Astrocyte (in vitro differentiated cells and primary cell): Measurements from ENCODE around the gene LBX2. TPM values are rescaled to one million over a fixed set of nuclear protein-coding genes. Genes with fewer than 3 reads are reported as not detected.

ENCODE experiments used
- DNase-seq: peaks from one replicate; pipeline ENCODE4 v3.0.0-alpha.2; 2010; ENCODE audit warnings: low read depth
- FAIRE-seq: peaks from 2 replicates; lab custom pipeline; 2011; peaks lifted over from hg19 to GRCh38; lab: Jason Lieb, UNC
- H2AFZ ChIP-seq: 2 replicates; pipeline ENCODE4 v1.6.0; 2012; ENCODE audit warnings: low read depth, low read length, inconsistent platforms
- H3K27ac ChIP-seq: 2 replicates; pipeline ENCODE4 v1.5.1; 2011; ENCODE audit warnings: low read depth, low read length, inconsistent platforms
- H3K27me3 ChIP-seq: 2 replicates; pipeline ENCODE4 v1.6.0; 2011; ENCODE audit warnings: low read length, inconsistent platforms; ENCODE audit not compliant: insufficient read depth
- H3K36me3 ChIP-seq: 2 replicates; pipeline ENCODE4 v1.5.1; 2011; ENCODE audit warnings: low read length, inconsistent platforms; ENCODE audit not compliant: insufficient read depth
- H3K4me1 ChIP-seq: 2 replicates; pipeline ENCODE4 v1.5.1; 2011; ENCODE audit warnings: low read length, inconsistent platforms; ENCODE audit not compliant: insufficient read depth
- H3K4me2 ChIP-seq: 2 replicates; pipeline ENCODE4 v1.6.0; 2012; ENCODE audit warnings: low read length, inconsistent platforms
- H3K4me3 ChIP-seq: 2 replicates; pipeline ENCODE4 v1.5.1; 2011; ENCODE audit warnings: low read depth, mild to moderate bottlenecking, low read length, inconsistent platforms; ENCODE audit not compliant: insufficient read depth
- H3K79me2 ChIP-seq: 2 replicates; pipeline ENCODE4 v1.6.0; 2012; ENCODE audit warnings: mild to moderate bottlenecking, low read length, inconsistent platforms; ENCODE audit not compliant: insufficient read depth
- H3K9ac ChIP-seq: 2 replicates; pipeline ENCODE4 v1.6.0; 2012; ENCODE audit warnings: mild to moderate bottlenecking, low read length, inconsistent platforms
- H3K9me3 ChIP-seq: 2 replicates; pipeline ENCODE4 v1.5.1; 2012; ENCODE audit warnings: low read depth, mild to moderate bottlenecking, low read length, inconsistent platforms; ENCODE audit not compliant: insufficient read depth
- H4K20me1 ChIP-seq: 2 replicates; pipeline ENCODE4 v1.6.0; 2012; ENCODE audit warnings: low read length, inconsistent platforms; ENCODE audit not compliant: insufficient read depth
- H3K27ac Mint-ChIP-seq: one replicate; pipeline ENCODE4 v1.8.0; 2021; ENCODE audit warnings: mild to moderate bottlenecking, mixed read lengths; ENCODE audit not compliant: unreplicated experiment
- H3K27me3 Mint-ChIP-seq: one replicate; pipeline ENCODE4 v1.8.0; 2021; ENCODE audit warnings: low read depth, mixed read lengths; ENCODE audit not compliant: unreplicated experiment
- H3K36me3 Mint-ChIP-seq: one replicate; pipeline ENCODE4 v1.8.0; 2021; ENCODE audit warnings: low read depth, mixed read lengths; ENCODE audit not compliant: unreplicated experiment
- H3K4me1 Mint-ChIP-seq: one replicate; pipeline ENCODE4 v1.8.0; 2021; ENCODE audit warnings: low read depth, mixed read lengths; ENCODE audit not compliant: unreplicated experiment
- H3K4me3 Mint-ChIP-seq: one replicate; pipeline ENCODE4 v1.8.0; 2021; ENCODE audit warnings: mild to moderate bottlenecking, moderate library complexity, mixed read lengths; ENCODE audit not compliant: unreplicated experiment
- H3K9me3 Mint-ChIP-seq: one replicate; pipeline ENCODE4 v1.8.0; 2021; ENCODE audit warnings: mild to moderate bottlenecking, mixed read lengths; ENCODE audit not compliant: unreplicated experiment
- CTCF ChIP-seq: IDR thresholded peaks from 2 replicates; pipeline ENCODE4 v1.5.1; 2011; ENCODE audit warnings: low read depth, mild to moderate bottlenecking, inconsistent platforms, low read length, moderate library complexity; ENCODE audit not compliant: insufficient read depth
- EZH2 ChIP-seq: IDR thresholded peaks from 2 replicates; pipeline ENCODE4 v1.6.1; 2012; ENCODE audit warnings: mild to moderate bottlenecking, low read length, inconsistent platforms; ENCODE audit not compliant: insufficient read depth
- total RNA-seq: library from RNA; stranded (reverse); gene quantifications from 2 replicates; pipeline ENCODE4 v1.2.1, GENCODE V29; 2021

LBX2 gene
- total RNA-seq, 1 donor from 2014 or later: 1.0 TPM

GRCh38 chr2:74512744-74513604 is 13.6 kb upstream of the LBX2 start:
- no peaks in the 10 kb centered on the region for H3K79me2 ChIP-seq
- no peak overlapping the region for H3K9ac ChIP-seq
- no peak overlapping the region for H3K4me3 Mint-ChIP-seq
- peaks cover 15% of the 10 kb centered on the region for H3K4me1 ChIP-seq
- peaks cover 6% of the 10 kb centered on the region for H4K20me1 ChIP-seq
- no peak overlapping the region for H3K4me2 ChIP-seq
- peaks cover 8% of the 10 kb centered on the region for H3K9me3 Mint-ChIP-seq
- FAIRE-seq (no peak), DNase-seq (no peak)
- peaks cover 68% of the 10 kb centered on the region for H3K27me3 Mint-ChIP-seq
- peaks cover 3% of the 10 kb centered on the region for H3K4me1 Mint-ChIP-seq
- no peaks in the 10 kb centered on the region for H3K9me3 ChIP-seq
- no peak overlapping the region for H3K4me3 ChIP-seq
- no peak overlapping the region for H2AFZ ChIP-seq
- peaks cover 73% of the 10 kb centered on the region for H3K27me3 ChIP-seq
- H3K27ac Mint-ChIP-seq: peak overlapping the region; percentile 66
- H3K27ac ChIP-seq: no peak overlapping the region
- TF ChIP-seq EZH2 (no peak), CTCF (no peak)
- no peaks in the 10 kb centered on the region for H3K36me3 Mint-ChIP-seq
- H3K36me3 ChIP-seq: no peaks in the 10 kb centered on the region

- peaks cover 6% of the 10 kb centered on the region for H4K20me1 ChIP-seq
- Mint-ChIP-seq H3K4me1 (peaks cover 8% of the 10 kb centered on the region), H3K4me3 (no peak overlapping the region), H3K9me3 (no peaks in the 10 kb centered on the region), H3K36me3 (peaks cover 5% of the 10 kb centered on the region), H3K27ac (no peak overlapping the region), H3K27me3 (peaks cover 51% of the 10 kb centered on the region)
- peaks cover 9% of the 10 kb centered on the region for H3K79me2 ChIP-seq
- no peaks in the 10 kb centered on the region for H3K36me3 ChIP-seq
- H3K4me3 ChIP-seq: no peak overlapping the region
- no peak overlapping the region for H3K27ac ChIP-seq
- no peak for FAIRE-seq
- H3K4me1 ChIP-seq: peaks cover 23% of the 10 kb centered on the region
- peaks cover 59% of the 10 kb centered on the region for H3K27me3 ChIP-seq
- H2AFZ ChIP-seq: no peak overlapping the region
- TF ChIP-seq EZH2 (peak; percentile 49), CTCF (no peak)
- no peak overlapping the region for H3K4me2 ChIP-seq
- DNase-seq: no peak
- H3K9me3 ChIP-seq: no peaks in the 10 kb centered on the region
- H3K9ac ChIP-seq: no peak overlapping the region
These were observed 11.9 kb upstream of the LBX2 start for GRCh38 chr2:74511104-74511989.
